Measurements from ENCODE around the gene PRELID1. TPM values are rescaled to one million over a fixed set of nuclear protein-coding genes. Genes with fewer than 3 reads are reported as not detected.

Gene PRELID1
- total RNA-seq, 1 experiment from 2014 or later: 194 TPM

GRCh38 chr5:177276886-177277285 is 26.7 kb upstream of the PRELID1 start:
- BruUV-seq (replicated peaks): no TSS peak

DNA sequence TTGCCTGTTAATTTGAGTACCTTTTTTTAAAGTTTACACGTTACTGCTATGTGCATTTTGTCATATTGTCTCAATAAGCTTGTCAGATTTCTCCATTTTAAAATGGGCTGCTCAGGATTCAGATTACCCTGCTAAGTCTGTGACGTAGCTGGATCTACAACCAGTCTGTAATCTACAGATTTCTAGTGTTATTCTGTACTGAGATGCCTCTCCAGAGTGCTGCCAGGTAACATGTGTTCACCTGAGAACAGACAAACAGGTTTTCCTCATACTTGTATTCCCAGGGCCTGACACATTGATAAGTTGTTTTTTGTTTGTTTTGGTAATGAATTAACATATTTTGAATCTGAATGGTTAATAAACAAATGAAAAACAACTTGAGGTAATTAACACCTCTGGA is 15.4 kb upstream of the PRELID1 start:
- ChIA-PET CTCF (no interaction called here), POLR2A (ENCODE audit: low non-redundant PET) (no interaction called here)
- no TSS peak for BruUV-seq (replicated peaks)
- H3K4me3 ChIP-seq (ENCODE audit: low read depth, low read length, poor library complexity, severe bottlenecking): no peak overlapping the region
- no peaks in the 10 kb centered on the region for H3K27me3 ChIP-seq (replicated peaks; ENCODE audit: insufficient read depth, low read depth, low read length, poor library complexity)
- intact Hi-C loops (cut with micrococcal nuclease; ENCODE audit: unreplicated experiment): no loop called here
- H3K4me1 ChIP-seq (ENCODE audit: insufficient read depth, low read length, poor library complexity, severe bottlenecking): no peaks in the 10 kb centered on the region
- DNase-seq (ENCODE audit: low spot score): no peak
- no peaks in the 10 kb centered on the region for H3K9me3 ChIP-seq (ENCODE audit: low read depth, low read length, poor library complexity, severe bottlenecking)
- TF ChIP-seq CTCF (conservative IDR thresholded peaks at IDR 0.05; ENCODE audit: low read depth, low read length) (no peak), EZH2 (IDR thresholded peaks at IDR 0.05; ENCODE audit: borderline replicate concordance, low read depth, low read length, poor library complexity, severe bottlenecking) (no peak)
- no peak overlapping the region for H3K27ac ChIP-seq (ENCODE audit: low read depth, low read length, poor library complexity, severe bottlenecking)
- peaks cover 45% of the 10 kb centered on the region for H3K36me3 ChIP-seq (ENCODE audit: insufficient read depth, low read length, poor library complexity, severe bottlenecking)

More at GRCh38 chr5:177276886-177277285, 26.7 kb upstream of the PRELID1 start:
- POLR2A ChIA-PET (ENCODE audit: low non-redundant PET): no interaction called here
- TF ChIP-seq EZH2 (IDR thresholded peaks at IDR 0.05; ENCODE audit: borderline replicate concordance, low read depth, low read length, poor library complexity, severe bottlenecking): no peak
- no peak for TF ChIP-seq CTCF (conservative IDR thresholded peaks at IDR 0.05; ENCODE audit: low read depth, low read length)
- Histone ChIP-seq H3K9me3 (ENCODE audit: low read depth, low read length, poor library complexity, severe bottlenecking) (no peaks in the 10 kb centered on the region), H3K4me3 (ENCODE audit: low read depth, low read length, poor library complexity, severe bottlenecking) (no peak overlapping the region), H3K36me3 (ENCODE audit: insufficient read depth, low read length, poor library complexity, severe bottlenecking) (peaks cover 35% of the 10 kb centered on the region), H3K27me3 (replicated peaks; ENCODE audit: insufficient read depth, low read depth, low read length, poor library complexity) (no peaks in the 10 kb centered on the region), H3K27ac (ENCODE audit: low read depth, low read length, poor library complexity, severe bottlenecking) (no peak overlapping the region), H3K4me1 (ENCODE audit: insufficient read depth, low read length, poor library complexity, severe bottlenecking) (no peaks in the 10 kb centered on the region)
- DNase-seq (ENCODE audit: low spot score): no peak
- CTCF ChIA-PET: no interaction called here
- intact Hi-C loops (cut with micrococcal nuclease; ENCODE audit: unreplicated experiment): no loop called here

- H3K4me3 ChIP-seq (ENCODE audit: low read depth, low read length, poor library complexity, severe bottlenecking): no peak overlapping the region
- no peak for DNase-seq (ENCODE audit: low spot score)
- no TSS peak for BruUV-seq (replicated peaks)
- ChIA-PET CTCF (no interaction called here), POLR2A (ENCODE audit: low non-redundant PET) (no interaction called here)
- peaks cover 45% of the 10 kb centered on the region for H3K36me3 ChIP-seq (ENCODE audit: insufficient read depth, low read length, poor library complexity, severe bottlenecking)
- H3K9me3 ChIP-seq (ENCODE audit: low read depth, low read length, poor library complexity, severe bottlenecking): no peaks in the 10 kb centered on the region
- no peak overlapping the region for H3K27ac ChIP-seq (ENCODE audit: low read depth, low read length, poor library complexity, severe bottlenecking)
- H3K27me3 ChIP-seq (replicated peaks; ENCODE audit: insufficient read depth, low read depth, low read length, poor library complexity): no peaks in the 10 kb centered on the region
- intact Hi-C loops (cut with micrococcal nuclease; ENCODE audit: unreplicated experiment): no loop called here
- no peaks in the 10 kb centered on the region for H3K4me1 ChIP-seq (ENCODE audit: insufficient read depth, low read length, poor library complexity, severe bottlenecking)
- no peak for TF ChIP-seq CTCF (conservative IDR thresholded peaks at IDR 0.05; ENCODE audit: low read depth, low read length)
- no peak for TF ChIP-seq EZH2 (IDR thresholded peaks at IDR 0.05; ENCODE audit: borderline replicate concordance, low read depth, low read length, poor library complexity, severe bottlenecking)
Observed at GRCh38 chr5:177290816-177291596, 12.6 kb upstream of the PRELID1 start.
